ENCODE data around the gene KITLG. TPM values are rescaled to one million over a fixed set of nuclear protein-coding genes. Genes with fewer than 3 reads are reported as not detected.

The KITLG gene
- total and polyA plus RNA-seq, 2 donors (not counting 1 experiment from before 2014, with no cell fraction given) = not detected

DNA sequence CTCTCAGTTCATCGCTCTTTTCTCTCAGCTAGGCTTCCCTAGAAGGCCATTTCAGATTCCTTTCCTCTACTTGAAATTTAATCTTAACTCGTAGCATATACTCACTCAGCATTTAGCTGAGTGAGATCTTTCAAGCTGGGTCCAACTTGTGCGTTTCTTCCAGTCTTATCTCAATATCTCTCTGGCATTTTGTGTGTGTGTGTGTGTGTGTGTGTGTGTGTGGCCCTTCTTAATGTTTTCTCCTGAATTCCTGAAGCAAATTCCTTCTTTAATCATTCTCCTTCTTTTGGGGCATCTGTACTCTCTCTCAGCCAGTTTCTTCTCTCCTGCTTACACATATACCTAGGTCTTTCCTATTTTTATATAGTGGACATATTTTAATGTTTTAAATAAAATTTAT lies 129.1 kb downstream of the KITLG start:
- ATAC-seq (ENCODE audit: low read depth) (no peak), DNase-seq (no peak)
- Histone ChIP-seq H3K36me3 (replicated peaks in 1 of 2; ENCODE audit: control extremely low read depth in 1 of 2, control insufficient read depth in 1 of 2, extremely low read depth in 1 of 2, insufficient read depth in 2 of 2, low read length in 1 of 2) (no peaks in the 10 kb centered on the region), H3K27me3 (replicated peaks in 1 of 4; ENCODE audit: control extremely low read depth in 1 of 4, control insufficient read depth in 3 of 4, insufficient read depth in 4 of 4, low read length in 3 of 4) (no peaks in the 10 kb centered on the region), H3K4me3 (ENCODE audit: control extremely low read depth in 1 of 5, extremely low read depth in 1 of 5, insufficient read depth in 1 of 5, low read depth in 2 of 5, low read length in 4 of 5) (no peak overlapping the region), H2AFZ (ENCODE audit: insufficient read depth, low read depth, low read length, poor library complexity, severe bottlenecking) (no peak overlapping the region), H3K4me2 (replicated peaks; ENCODE audit: low read depth, low read length, poor library complexity, severe bottlenecking) (no peak overlapping the region), H3K9me3 (ENCODE audit: control extremely low read depth in 1 of 3, control insufficient read depth in 2 of 3, insufficient read depth in 1 of 3, low read length in 2 of 3) (no peaks in the 10 kb centered on the region), H3K4me1 (ENCODE audit: control insufficient read depth in 2 of 2, insufficient read depth in 2 of 2, low read length in 2 of 2) (no peaks in the 10 kb centered on the region), H3K79me2 (ENCODE audit: control insufficient read depth, insufficient read depth, low read length) (no peaks in the 10 kb centered on the region), H4K20me1 (ENCODE audit: control insufficient read depth, insufficient read depth, low read length, poor library complexity, severe bottlenecking) (no peaks in the 10 kb centered on the region), H3K9ac (ENCODE audit: low read length) (no peak overlapping the region), H3K27ac (ENCODE audit: low read length in 2 of 2) (no peak overlapping the region)
- no peaks in the 10 kb centered on the region for H3K27me3 Mint-ChIP-seq
- no peaks in the 10 kb centered on the region for H3K4me1 Mint-ChIP-seq
- H3K4me3 Mint-ChIP-seq = no peak overlapping the region
- ChIA-PET POLR2A (no interaction called here), CTCF (no interaction called here)
- H3K27ac Mint-ChIP-seq = no peak overlapping the region
- 100% methylated on average over 1 of the region's 3 CpGs for WGBS (ENCODE audit: insufficient coverage)
- no peaks in the 10 kb centered on the region for H3K9me3 Mint-ChIP-seq (ENCODE audit: insufficient read depth)
- intact Hi-C loops (cut with micrococcal nuclease) = no loop called here
- no peak for TF ChIP-seq EZH2 (IDR thresholded peaks at IDR 0.05; ENCODE audit: borderline replicate concordance, insufficient read depth, low read depth, low read length, poor library complexity, severe bottlenecking)
- TF ChIP-seq, protein P1, sequence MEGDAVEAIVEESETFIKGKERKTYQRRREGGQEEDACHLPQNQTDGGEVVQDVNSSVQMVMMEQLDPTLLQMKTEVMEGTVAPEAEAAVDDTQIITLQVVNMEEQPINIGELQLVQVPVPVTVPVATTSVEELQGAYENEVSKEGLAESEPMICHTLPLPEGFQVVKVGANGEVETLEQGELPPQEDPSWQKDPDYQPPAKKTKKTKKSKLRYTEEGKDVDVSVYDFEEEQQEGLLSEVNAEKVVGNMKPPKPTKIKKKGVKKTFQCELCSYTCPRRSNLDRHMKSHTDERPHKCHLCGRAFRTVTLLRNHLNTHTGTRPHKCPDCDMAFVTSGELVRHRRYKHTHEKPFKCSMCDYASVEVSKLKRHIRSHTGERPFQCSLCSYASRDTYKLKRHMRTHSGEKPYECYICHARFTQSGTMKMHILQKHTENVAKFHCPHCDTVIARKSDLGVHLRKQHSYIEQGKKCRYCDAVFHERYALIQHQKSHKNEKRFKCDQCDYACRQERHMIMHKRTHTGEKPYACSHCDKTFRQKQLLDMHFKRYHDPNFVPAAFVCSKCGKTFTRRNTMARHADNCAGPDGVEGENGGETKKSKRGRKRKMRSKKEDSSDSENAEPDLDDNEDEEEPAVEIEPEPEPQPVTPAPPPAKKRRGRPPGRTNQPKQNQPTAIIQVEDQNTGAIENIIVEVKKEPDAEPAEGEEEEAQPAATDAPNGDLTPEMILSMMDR (IDR thresholded peaks at IDR 0.05) = no peak

DNA sequence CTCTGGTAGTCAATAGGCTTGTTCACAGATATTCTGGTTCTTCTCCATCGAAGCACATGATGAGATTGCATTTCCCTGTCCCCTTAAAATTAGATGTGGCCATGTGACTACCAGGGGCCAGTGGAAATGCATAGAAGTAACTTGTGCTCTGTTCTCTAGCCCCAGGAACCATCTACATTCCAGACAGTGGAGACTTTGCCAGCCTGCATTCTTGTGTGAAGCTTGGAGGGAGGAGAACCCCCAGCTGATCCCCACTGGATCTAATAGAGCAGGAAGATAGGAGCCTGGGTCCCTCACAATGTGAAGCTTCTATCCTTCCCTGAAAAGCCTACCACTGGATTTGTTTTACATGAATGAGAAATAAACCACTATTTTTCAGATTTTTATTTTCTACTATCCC lies 130.1 kb downstream of the KITLG start:
- Histone ChIP-seq H3K27me3 (replicated peaks in 1 of 4; ENCODE audit: control extremely low read depth in 1 of 4, control insufficient read depth in 3 of 4, insufficient read depth in 4 of 4, low read length in 3 of 4) (no peaks in the 10 kb centered on the region), H3K9me3 (ENCODE audit: control extremely low read depth in 1 of 3, control insufficient read depth in 2 of 3, insufficient read depth in 1 of 3, low read length in 2 of 3) (no peaks in the 10 kb centered on the region), H3K27ac (ENCODE audit: low read length in 2 of 2) (no peak overlapping the region), H3K9ac (ENCODE audit: low read length) (no peak overlapping the region), H4K20me1 (ENCODE audit: control insufficient read depth, insufficient read depth, low read length, poor library complexity, severe bottlenecking) (no peaks in the 10 kb centered on the region), H3K79me2 (ENCODE audit: control insufficient read depth, insufficient read depth, low read length) (no peaks in the 10 kb centered on the region), H3K4me2 (replicated peaks; ENCODE audit: low read depth, low read length, poor library complexity, severe bottlenecking) (no peak overlapping the region), H3K36me3 (replicated peaks in 1 of 2; ENCODE audit: control extremely low read depth in 1 of 2, control insufficient read depth in 1 of 2, extremely low read depth in 1 of 2, insufficient read depth in 2 of 2, low read length in 1 of 2) (no peaks in the 10 kb centered on the region), H2AFZ (ENCODE audit: insufficient read depth, low read depth, low read length, poor library complexity, severe bottlenecking) (no peak overlapping the region), H3K4me1 (ENCODE audit: control insufficient read depth in 2 of 2, insufficient read depth in 2 of 2, low read length in 2 of 2) (no peaks in the 10 kb centered on the region), H3K4me3 (ENCODE audit: control extremely low read depth in 1 of 5, extremely low read depth in 1 of 5, insufficient read depth in 1 of 5, low read depth in 2 of 5, low read length in 4 of 5) (no peak overlapping the region)
- Mint-ChIP-seq H3K27me3 (no peaks in the 10 kb centered on the region), H3K9me3 (ENCODE audit: insufficient read depth) (no peaks in the 10 kb centered on the region), H3K27ac (no peak overlapping the region), H3K4me3 (no peak overlapping the region), H3K4me1 (no peaks in the 10 kb centered on the region)
- CTCF ChIA-PET = no interaction called here
- TF ChIP-seq, protein P1 (IDR thresholded peaks at IDR 0.05) = no peak
- no peak for TF ChIP-seq EZH2 (IDR thresholded peaks at IDR 0.05; ENCODE audit: borderline replicate concordance, insufficient read depth, low read depth, low read length, poor library complexity, severe bottlenecking)
- intact Hi-C loops (cut with micrococcal nuclease) = no loop called here
- POLR2A ChIA-PET = no interaction called here
- ATAC-seq (ENCODE audit: low read depth) = no peak
- WGBS (ENCODE audit: insufficient coverage) = no CpG with 5 or more reads among the region's 1 CpG
- no peak for DNase-seq
